LoVo (cell line): Measurements from ENCODE around the gene PMIS2.

ENCODE experiments used
- DNase-seq: peaks from one replicate; pipeline ENCODE4 v3.0.0-alpha.2; 2016; ENCODE audit warnings: low spot score

PMIS2 gene

GRCh38 chr19:35556846-35557538, 29.0 kb upstream of the PMIS2 start:
- DNase-seq, result no peak

- no peak for DNase-seq
Measured at GRCh38 chr19:35557539-35558399, 28.2 kb upstream of the PMIS2 start.

- no peak for DNase-seq
Measured at GRCh38 chr19:35558400-35559280, 27.3 kb upstream of the PMIS2 start.

GRCh38 chr19:35559281-35559659, 26.7 kb upstream of the PMIS2 start:
- no peak for DNase-seq

GRCh38 chr19:35559781-35560180, 26.2 kb upstream of the PMIS2 start:
- DNase-seq, result no peak

GRCh38 chr19:35560271-35560670, 25.7 kb upstream of the PMIS2 start:
- DNase-seq, result no peak

- no peak for DNase-seq
Measured at GRCh38 chr19:35560677-35561076, 25.3 kb upstream of the PMIS2 start.

- no peak for DNase-seq
Measured at GRCh38 chr19:35561436-35561835, 24.5 kb upstream of the PMIS2 start.

GRCh38 chr19:35562336-35562735, 23.6 kb upstream of the PMIS2 start:
- no peak for DNase-seq

- no peak for DNase-seq
Measured at GRCh38 chr19:35562776-35563175, 23.2 kb upstream of the PMIS2 start.

GRCh38 chr19:35563207-35563829, 22.7 kb upstream of the PMIS2 start, which contains the start of gene ATP4A:
TSS of gene ATP4A (minus strand) at chr19:35563658. CDS start at chr19:35563629, 29 bp downstream.
- no peak for DNase-seq

GRCh38 chr19:35565016-35565856, 20.7 kb upstream of the PMIS2 start:
- no peak for DNase-seq

- DNase-seq, result no peak
Measured at GRCh38 chr19:35566738-35567137, 19.2 kb upstream of the PMIS2 start.

- no peak for DNase-seq
Measured at GRCh38 chr19:35569281-35569781, 16.6 kb upstream of the PMIS2 start.

- no peak for DNase-seq
Measured at GRCh38 chr19:35571406-35571965, 14.5 kb upstream of the PMIS2 start.

GRCh38 chr19:35577918-35578317, 8.1 kb upstream of the PMIS2 start:
- DNase-seq, result no peak

- no peak for DNase-seq
Measured at GRCh38 chr19:35578707-35579106, 7.3 kb upstream of the PMIS2 start.

GRCh38 chr19:35582760-35583159, 3.2 kb upstream of the PMIS2 start:
- DNase-seq, result no peak

GRCh38 chr19:35587321-35587720, 1.3 kb downstream of the PMIS2 start:
- DNase-seq, result no peak

- DNase-seq, result no peak
Measured at GRCh38 chr19:35590875-35591274, 4.9 kb downstream of the PMIS2 start.
